B cell (primary cell): ENCODE data around the gene SWT1. TPM values are rescaled to one million over a fixed set of nuclear protein-coding genes. Genes with fewer than 3 reads are reported as not detected.

Source experiments
- ATAC-seq: fragments of 200-7000 bp; cut with Tn5 transposase; one replicate; pipeline ENCODE4 v1.10.0; 2021; ENCODE audit warnings: low read depth, mild to moderate bottlenecking, moderate number of reproducible peaks, moderate library complexity
- CTCF ChIA-PET: fragments of 350-600 bp; sonication (Branson Sonifier 250); formaldehyde crosslinking; loops from one replicate; lab custom pipeline; 2021; ENCODE audit warnings: antibody characterized with exemption, inconsistent platforms; lab: Charles Lee
- POLR2A ChIA-PET: fragments of 350-600 bp; sonication (Branson Sonifier 250); formaldehyde crosslinking; loops from one replicate; lab custom pipeline; 2021; ENCODE audit warnings: antibody characterized with exemption; lab: Charles Lee
- DNase-seq: peaks from one replicate; pipeline ENCODE4 v3.0.0; 2013
- H2AFZ ChIP-seq: 2 replicates; pipeline ENCODE4 v1.6.1; 2012; ENCODE audit warnings: mild to moderate bottlenecking, low read depth, low read length; ENCODE audit not compliant: insufficient read depth, poor library complexity, severe bottlenecking
- H3K27ac ChIP-seq, 2 donors: 1 replicate in 1 of 2; 2 replicates in 1 of 2; pipeline ENCODE4 v1.5.1; 2012 to 2013; ENCODE audit warnings: low read length in 2 of 2, mild to moderate bottlenecking in 2 of 2, moderate library complexity in 1 of 2
- H3K27me3 ChIP-seq, 4 experiments: fragments of 200-600 bp in 1 of 4; sonication (generic) in 1 of 4; replicated peaks in 1 of 4; 1 replicate in 2 of 4; 2 replicates in 2 of 4; pipeline versions ENCODE4 v1.6.1 to v1.7.0; 2013 to 2016; ENCODE audit warnings: low read length in 3 of 4, mild to moderate bottlenecking in 2 of 4, mixed read lengths in 1 of 4, moderate library complexity in 1 of 4; ENCODE audit not compliant: insufficient read depth in 4 of 4, control insufficient read depth in 3 of 4; ENCODE audit errors: control extremely low read depth in 1 of 4
- H3K36me3 ChIP-seq, 2 experiments: replicated peaks in 1 of 2; 1 replicate in 1 of 2; 2 replicates in 1 of 2; pipeline versions ENCODE4 v1.6.1 to v1.7.1; 2013; ENCODE audit warnings: low read length in 1 of 2; ENCODE audit not compliant: insufficient read depth in 2 of 2, control insufficient read depth in 1 of 2; ENCODE audit errors: control extremely low read depth in 1 of 2, extremely low read depth in 1 of 2
- H3K4me1 ChIP-seq, 2 donors: fragments of 200-600 bp in 1 of 2; sonication (generic) in 1 of 2; 1 replicate in 1 of 2; 2 replicates in 1 of 2; pipeline versions ENCODE4 v1.5.1 to v1.6.1; 2013 to 2017; ENCODE audit warnings: low read length in 2 of 2; ENCODE audit not compliant: control insufficient read depth in 2 of 2, insufficient read depth in 2 of 2
- H3K4me2 ChIP-seq: replicated peaks from 2 replicates; pipeline ENCODE3; 2012; ENCODE audit warnings: mild to moderate bottlenecking, low read depth, low read length; ENCODE audit not compliant: poor library complexity, severe bottlenecking
- H3K4me3 ChIP-seq, 5 experiments: fragments of 200-600 bp in 1 of 5; sonication (generic) in 1 of 5; 1 replicate in 3 of 5; 2 replicates in 2 of 5; pipeline versions ENCODE4 v1.5.1 to v1.7.0; 2011 to 2016; ENCODE audit warnings: low read length in 4 of 5, mild to moderate bottlenecking in 4 of 5, low read depth in 2 of 5, control low read depth in 1 of 5, moderate library complexity in 1 of 5; ENCODE audit not compliant: insufficient read depth in 1 of 5; ENCODE audit errors: control extremely low read depth in 1 of 5, extremely low read depth in 1 of 5
- H3K79me2 ChIP-seq: fragments of 200-600 bp; sonication (generic); one replicate; pipeline ENCODE4 v1.6.0; 2016; ENCODE audit warnings: low read length; ENCODE audit not compliant: control insufficient read depth, insufficient read depth
- H3K9ac ChIP-seq: fragments of 200-600 bp; sonication (generic); 2 replicates; pipeline ENCODE4 v1.6.1; 2017; ENCODE audit warnings: mild to moderate bottlenecking, low read length, moderate library complexity
- H3K9me3 ChIP-seq, 3 donors: one replicate each; pipeline versions ENCODE4 v1.6.1 to v1.7.1; 2013; ENCODE audit warnings: low read length in 2 of 3; ENCODE audit not compliant: control insufficient read depth in 2 of 3, insufficient read depth in 1 of 3; ENCODE audit errors: control extremely low read depth in 1 of 3
- H4K20me1 ChIP-seq: 2 replicates; pipeline ENCODE4 v1.6.0; 2012; ENCODE audit warnings: mild to moderate bottlenecking, low read length; ENCODE audit not compliant: insufficient read depth, control insufficient read depth, poor library complexity, severe bottlenecking
- H3K27ac Mint-ChIP-seq: one replicate; pipeline ENCODE4 v1.8.0; 2021; ENCODE audit warnings: mixed read lengths
- H3K27me3 Mint-ChIP-seq: one replicate; pipeline ENCODE4 v1.8.0; 2021; ENCODE audit warnings: mixed read lengths
- H3K4me1 Mint-ChIP-seq: one replicate; pipeline ENCODE4 v1.8.0; 2021; ENCODE audit warnings: mixed read lengths
- H3K4me3 Mint-ChIP-seq: one replicate; pipeline ENCODE4 v1.8.0; 2021; ENCODE audit warnings: mixed read lengths
- H3K9me3 Mint-ChIP-seq: one replicate; pipeline ENCODE4 v1.8.0; 2022; ENCODE audit warnings: mixed read lengths; ENCODE audit not compliant: insufficient read depth
- CTCF ChIP-seq: fragments of 200-600 bp; IDR thresholded peaks from one replicate; pipeline ENCODE4 v1.8.0; 2022; ENCODE audit warnings: antibody characterized with exemption, mild to moderate bottlenecking
- EZH2 ChIP-seq: IDR thresholded peaks from 2 replicates; pipeline ENCODE4 v1.6.1; 2012; ENCODE audit warnings: borderline replicate concordance, low read depth, mild to moderate bottlenecking, moderate library complexity, low read length; ENCODE audit not compliant: insufficient read depth, poor library complexity, severe bottlenecking
- intact Hi-C: fragments of 100-400 bp; cut with micrococcal nuclease; formaldehyde crosslinking; loops from one replicate; pipeline ENCODE4 v1.10.0; 2022
- polyA plus RNA-seq: library from polyadenylated mRNA; depleted of rRNA; stranded (reverse); fragments of >200 nt; gene quantifications from 2 replicates; pipeline ENCODE4 v1.2.3, GENCODE V29; 2012
- small RNA-seq: library from RNA; depleted of rRNA; stranded (forward); fragments of <200 nt; gene quantifications from one replicate; pipeline ENCODE3, GENCODE V24; 2012; ENCODE audit warnings: low replicate concordance, low read depth; ENCODE audit not compliant: insufficient read length
- total RNA-seq, 2 donors: library from RNA; stranded (reverse); fragments of 120-200 nt in 1 of 2; gene quantifications; 1 replicate in 1 of 2; 2 replicates in 1 of 2; pipeline versions ENCODE4 v1.2.3 to v1.2.4, GENCODE V29; 2013 to 2022

The SWT1 gene
- total and polyA plus RNA-seq, 2 donors (not counting 1 experiment from before 2014, with no cell fraction given), result 2.1 to 8.5 TPM

GRCh38 chr1:185341196-185341781 is 184.3 kb downstream of the SWT1 start:
- H3K4me1 ChIP-seq, result peaks cover 36 to 37% of the 10 kb centered on the region in 2 donors
- H3K4me3 ChIP-seq, result no peak overlapping the region
- DNase-seq, result no peak
- no peak overlapping the region for H2AFZ ChIP-seq
- intact Hi-C loops, result no loop called here
- no peaks in the 10 kb centered on the region for H3K27me3 ChIP-seq
- Mint-ChIP-seq H3K27ac (no peak overlapping the region), H3K9me3 (no peaks in the 10 kb centered on the region), H3K4me3 (no peak overlapping the region), H3K27me3 (no peaks in the 10 kb centered on the region), H3K4me1 (peaks cover 40% of the 10 kb centered on the region)
- POLR2A ChIA-PET, result no interaction called here
- no peaks in the 10 kb centered on the region for H3K79me2 ChIP-seq
- no peaks in the 10 kb centered on the region for H3K36me3 ChIP-seq
- no peak for ATAC-seq
- CTCF ChIA-PET, result no interaction called here
- TF ChIP-seq CTCF, result no peak
- TF ChIP-seq EZH2, result no peak
- no peaks in the 10 kb centered on the region for H4K20me1 ChIP-seq
- H3K27ac ChIP-seq, result no peak overlapping the region
- no peak overlapping the region for H3K4me2 ChIP-seq
- H3K9ac ChIP-seq, result no peak overlapping the region
- no peaks in the 10 kb centered on the region for H3K9me3 ChIP-seq

Small RNAs within 50 kb of the gene (small RNA-seq; reads per million reads assigned to genes)
- not detected for gene RF00019

Other genes with a start within 250 kb of the SWT1 start
- 13.2 and 13.5 TPM in 2 replicates for gene NIBAN1, start 182.7 kb upstream of the SWT1 start, total RNA-seq
- gene NIBAN1, start 182.7 kb upstream of the SWT1 start, polyA plus RNA-seq, result 1.1 and 1.2 TPM in 2 replicates
- 24.2 and 29.5 TPM in 2 replicates for gene RNF2, start 111.6 kb upstream of the SWT1 start, total RNA-seq
- gene RNF2, start 111.6 kb upstream of the SWT1 start, polyA plus RNA-seq, result 10.1 and 13.9 TPM in 2 replicates
- 27.5 and 33.2 TPM in 2 replicates for gene TRMT1L, start 214 bp upstream of the SWT1 start, total RNA-seq
- gene TRMT1L, start 214 bp upstream of the SWT1 start, polyA plus RNA-seq, result 9.9 and 13.6 TPM in 2 replicates
- 87.0 and 93.8 TPM in 2 replicates for gene IVNS1ABP, start 160.1 kb downstream of the SWT1 start, total RNA-seq
- 42.9 and 70.3 TPM in 2 replicates for gene IVNS1ABP, start 160.1 kb downstream of the SWT1 start, polyA plus RNA-seq